ENCODE measurements around the gene TBRG4.

GRCh38 chr7:45130910-45131309, 19.4 kb upstream of the TBRG4 start:
- TF ChIP-seq YY1 (IDR thresholded peaks at IDR 0.05; ENCODE audit: insufficient read depth, insufficient read length) (no peak), SUZ12 (IDR thresholded peaks at IDR 0.05; ENCODE audit: extremely low read depth, insufficient read depth, insufficient read length) (no peak), ZNF274 (IDR thresholded peaks at IDR 0.05; ENCODE audit: low read depth, low read length) (no peak)
